H1 (cell line): ENCODE measurements around the gene SLC16A6. TPM values are rescaled to one million over a fixed set of nuclear protein-coding genes. Genes with fewer than 3 reads are reported as not detected.

Source experiments
- CHD7 ChIP-seq: fragments of 300-600 bp; sonication (generic); IDR thresholded peaks from 2 replicates; pipeline ENCODE4 v1.7.1; 2012; ENCODE audit warnings: low read length, moderate library complexity, mild to moderate bottlenecking, inconsistent platforms; ENCODE audit not compliant: insufficient replicate concordance
- POU5F1 ChIP-seq: IDR thresholded peaks from 2 replicates; pipeline ENCODE4 v1.6.1; 2011; ENCODE audit warnings: low read depth, mild to moderate bottlenecking, low read length, moderate library complexity
- YY1 ChIP-seq: IDR thresholded peaks from 2 replicates; pipeline ENCODE4 v1.6.1; 2011; ENCODE audit warnings: low read depth, mild to moderate bottlenecking, low read length
- polyA plus RNA-seq, 7 experiments: library from polyadenylated mRNA; depleted of rRNA in 3 of 7; stranded (reverse) in 5 of 7; unstranded in 2 of 7; fragments of >200 nt in 5 of 7; fragments of 200-250 nt in 2 of 7; gene quantifications; 1 replicate in 5 of 7; 2 replicates in 1 of 7; 4 replicates in 1 of 7; pipeline versions ENCODE4 v1.2.1 to v1.2.3, GENCODE V29; 2011 to 2013; ENCODE audit warnings: missing spikeins in 2 of 7, mixed read lengths in 2 of 7
- total RNA-seq: library from RNA; stranded (reverse); fragmentation: NEBNext Ultra II Directional; extraction: Animal tissue kit (Norgen Biotek cat#: 25700); gene quantifications from 2 replicates; pipeline ENCODE4 v1.2.1, GENCODE V29; 2021

The SLC16A6 gene
- total and polyA plus RNA-seq, 2 of the 8 experiments (the other 6 are each of a cell fraction or from before 2014, with no cell fraction given), result 0.17 to 0.22 TPM

GRCh38 chr17:68317458-68317857, 26.5 kb upstream of the SLC16A6 start (continued):
- no peak for TF ChIP-seq CHD7
- TF ChIP-seq POU5F1, result no peak
- TF ChIP-seq YY1, result no peak
